ENCODE data around the gene GPR17. TPM values are rescaled to one million over a fixed set of nuclear protein-coding genes. Genes with fewer than 3 reads are reported as not detected.

Gene GPR17
- total RNA-seq: not detected

- H3K4me3 Mint-ChIP-seq: no peak within 1 kb of the TSS
- H3K9me3 Mint-ChIP-seq: no peaks in the 10 kb centered on the region
- peak within 1 kb of the TSS; percentile 9 for H3K27ac Mint-ChIP-seq
- H3K27me3 Mint-ChIP-seq: no peaks in the 10 kb centered on the region
- POLR2A ChIA-PET: no interaction called here
- H3K4me1 Mint-ChIP-seq: peaks cover 13% of the 10 kb centered on the region
- DNase-seq (no peak), ATAC-seq (ENCODE audit: low read depth) (no peak)
- H3K36me3 Mint-ChIP-seq: no peaks in the 10 kb centered on the region
Measured at GRCh38 chr2:127645395-127646291, at the start of gene GPR17. Gene GPR17 (plus strand): TSS chr2:127646153. CDS start chr2:127650736, 4,583 bp downstream.

- DNase-seq: no peak
- Mint-ChIP-seq H3K9me3 (peaks cover 3% of the 10 kb centered on the region), H3K27ac (no peak overlapping the region), H3K36me3 (peaks cover 11% of the 10 kb centered on the region), H3K4me3 (no peak overlapping the region), H3K4me1 (no peaks in the 10 kb centered on the region), H3K27me3 (no peaks in the 10 kb centered on the region)
- POLR2A ChIA-PET: no interaction called here
- no peak for ATAC-seq (ENCODE audit: low read depth)
Measured at GRCh38 chr2:127596311-127597045, 49.5 kb upstream of the GPR17 start.

- H3K27me3 Mint-ChIP-seq: no peaks in the 10 kb centered on the region
- H3K36me3 Mint-ChIP-seq: peaks cover 13% of the 10 kb centered on the region
- no peak for ATAC-seq (ENCODE audit: low read depth)
- POLR2A ChIA-PET: no interaction called here
- no peak overlapping the region for H3K4me3 Mint-ChIP-seq
- no peak overlapping the region for H3K27ac Mint-ChIP-seq
- DNase-seq: no peak
- no peaks in the 10 kb centered on the region for H3K4me1 Mint-ChIP-seq
- peaks cover 4% of the 10 kb centered on the region for H3K9me3 Mint-ChIP-seq
Measured at GRCh38 chr2:127597046-127597983, 48.6 kb upstream of the GPR17 start.

GRCh38 chr2:127597984-127598380, 48.0 kb upstream of the GPR17 start:
- no peak for ATAC-seq (ENCODE audit: low read depth)
- H3K27ac Mint-ChIP-seq: no peak overlapping the region

GRCh38 chr2:127598711-127599110, 47.2 kb upstream of the GPR17 start:
- Mint-ChIP-seq H3K27ac (no peak overlapping the region), H3K9me3 (peaks cover 10% of the 10 kb centered on the region), H3K27me3 (no peaks in the 10 kb centered on the region), H3K36me3 (peaks cover 19% of the 10 kb centered on the region), H3K4me3 (no peak overlapping the region), H3K4me1 (no peaks in the 10 kb centered on the region)
- POLR2A ChIA-PET: no interaction called here
- no peak for ATAC-seq (ENCODE audit: low read depth)
- no peak for DNase-seq

More at GRCh38 chr2:127597984-127598380, 48.0 kb upstream of the GPR17 start:
- Mint-ChIP-seq H3K4me1 (no peaks in the 10 kb centered on the region), H3K36me3 (peaks cover 15% of the 10 kb centered on the region), H3K9me3 (peaks cover 5% of the 10 kb centered on the region), H3K27me3 (no peaks in the 10 kb centered on the region), H3K4me3 (no peak overlapping the region)
- no peak for DNase-seq
- POLR2A ChIA-PET: no interaction called here

GRCh38 chr2:127599211-127599610, 46.7 kb upstream of the GPR17 start:
- H3K9me3 Mint-ChIP-seq: peaks cover 10% of the 10 kb centered on the region
- POLR2A ChIA-PET: no interaction called here
- H3K36me3 Mint-ChIP-seq: peaks cover 19% of the 10 kb centered on the region
- H3K27ac Mint-ChIP-seq: no peak overlapping the region
- H3K27me3 Mint-ChIP-seq: no peaks in the 10 kb centered on the region
- H3K4me3 Mint-ChIP-seq: no peak overlapping the region
- ATAC-seq (ENCODE audit: low read depth) (no peak), DNase-seq (no peak)
- no peaks in the 10 kb centered on the region for H3K4me1 Mint-ChIP-seq

- peaks cover 10% of the 10 kb centered on the region for H3K9me3 Mint-ChIP-seq
- ATAC-seq (ENCODE audit: low read depth) (no peak), DNase-seq (no peak)
- H3K27me3 Mint-ChIP-seq: peaks cover 2% of the 10 kb centered on the region
- H3K4me3 Mint-ChIP-seq: no peak overlapping the region
- POLR2A ChIA-PET: no interaction called here
- peaks cover 13% of the 10 kb centered on the region for H3K36me3 Mint-ChIP-seq
- peaks cover 10% of the 10 kb centered on the region for H3K4me1 Mint-ChIP-seq
- H3K27ac Mint-ChIP-seq: no peak overlapping the region
Measured at GRCh38 chr2:127604986-127605385, 41.0 kb upstream of the GPR17 start.

- Mint-ChIP-seq H3K36me3 (peaks cover 13% of the 10 kb centered on the region), H3K9me3 (peaks cover 8% of the 10 kb centered on the region), H3K4me1 (peaks cover 10% of the 10 kb centered on the region), H3K4me3 (no peak overlapping the region), H3K27me3 (peaks cover 2% of the 10 kb centered on the region), H3K27ac (no peak overlapping the region)
- ATAC-seq (ENCODE audit: low read depth) (no peak), DNase-seq (peak; percentile 18)
- POLR2A ChIA-PET: interaction anchor here (1.1 kb wide), 1 partner anchor 14 kb away, joined by 3 read pairs; no protein-coding TSS in a partner anchor
Measured at GRCh38 chr2:127605691-127606263, 40.2 kb upstream of the GPR17 start.

- H3K4me3 Mint-ChIP-seq: no peak overlapping the region
- ATAC-seq (ENCODE audit: low read depth) (no peak), DNase-seq (peak; percentile 19)
- H3K36me3 Mint-ChIP-seq: peaks cover 8% of the 10 kb centered on the region
- POLR2A ChIA-PET: interaction anchor here (1.1 kb wide), 1 partner anchor 15 kb away, joined by 3 read pairs; no protein-coding TSS in a partner anchor
- peaks cover 9% of the 10 kb centered on the region for H3K9me3 Mint-ChIP-seq
- peaks cover 2% of the 10 kb centered on the region for H3K27me3 Mint-ChIP-seq
- H3K27ac Mint-ChIP-seq: no peak overlapping the region
- H3K4me1 Mint-ChIP-seq: peaks cover 10% of the 10 kb centered on the region
Measured at GRCh38 chr2:127606625-127607398, 39.1 kb upstream of the GPR17 start.

- H3K4me3 Mint-ChIP-seq: no peak overlapping the region
- no peak overlapping the region for H3K27ac Mint-ChIP-seq
- peaks cover 6% of the 10 kb centered on the region for H3K36me3 Mint-ChIP-seq
- peaks cover 7% of the 10 kb centered on the region for H3K9me3 Mint-ChIP-seq
- DNase-seq: no peak
- H3K27me3 Mint-ChIP-seq: peaks cover 2% of the 10 kb centered on the region
- POLR2A ChIA-PET: no interaction called here
- H3K4me1 Mint-ChIP-seq: peaks cover 10% of the 10 kb centered on the region
- no peak for ATAC-seq (ENCODE audit: low read depth)
Measured at GRCh38 chr2:127607399-127607908, 38.5 kb upstream of the GPR17 start.

- POLR2A ChIA-PET: no interaction called here
Measured at GRCh38 chr2:127608061-127609030, 37.6 kb upstream of the GPR17 start.

More at GRCh38 chr2:127608061-127609030, 37.6 kb upstream of the GPR17 start:
- Mint-ChIP-seq H3K27ac (no peak overlapping the region), H3K9me3 (peaks cover 7% of the 10 kb centered on the region), H3K36me3 (peaks cover 5% of the 10 kb centered on the region), H3K4me1 (peaks cover 10% of the 10 kb centered on the region), H3K27me3 (peaks cover 5% of the 10 kb centered on the region), H3K4me3 (no peak overlapping the region)
- DNase-seq (no peak), ATAC-seq (ENCODE audit: low read depth) (peak; percentile 19)

Measured in activated naive CD8-positive, alpha-beta T cell treated with anti-CD3 and anti-CD28 coated beads, Interleukin-2, amount 10 ng/mL, durations not matched to agents 7 days and 5 days (primary cell).